HS-27A (cell line): ENCODE data around the gene PHF21A.
A peak's percentile ranks its signal among the peaks of the same experiment; 100 is the strongest.
"Not testable (repeated sequence)": the region's sequence is repeated elsewhere in the genome, so short reads cannot be mapped to it uniquely, and the experiment has no call there.

Source experiments
- DNase-seq: peaks from one replicate; pipeline ENCODE4 v3.0.0-alpha.2; 2012; ENCODE audit warnings: low read depth, missing footprints

PHF21A gene

GRCh38 chr11:45904309-45904915, 216.8 kb downstream of the PHF21A start:
- DNase-seq, result no peak

GRCh38 chr11:45902452-45903380, 218.5 kb downstream of the PHF21A start:
- no peak for DNase-seq

GRCh38 chr11:45901626-45902025, 219.6 kb downstream of the PHF21A start:
- DNase-seq, result no peak

- DNase-seq, result no peak
Observed at GRCh38 chr11:45900916-45901617, 220.2 kb downstream of the PHF21A start.

GRCh38 chr11:45900175-45900800, 221.0 kb downstream of the PHF21A start:
- not testable (repeated sequence) for DNase-seq

- DNase-seq, result peak; percentile 31
Observed at GRCh38 chr11:45899448-45900174, 221.6 kb downstream of the PHF21A start.

- no peak for DNase-seq
Observed at GRCh38 chr11:45899086-45899447, 222.2 kb downstream of the PHF21A start.

- DNase-seq, result no peak
Observed at GRCh38 chr11:45897556-45897955, 223.7 kb downstream of the PHF21A start.

GRCh38 chr11:45896422-45896984, 224.8 kb downstream of the PHF21A start:
- DNase-seq, result no peak

- DNase-seq, result no peak
Observed at GRCh38 chr11:45895553-45896259, 225.5 kb downstream of the PHF21A start.

- no peak for DNase-seq
Observed at GRCh38 chr11:45894555-45895247, 226.6 kb downstream of the PHF21A start.

GRCh38 chr11:45892856-45893255, 228.4 kb downstream of the PHF21A start:
- no peak for DNase-seq

- no peak for DNase-seq
Observed at GRCh38 chr11:45890886-45891550, 230.2 kb downstream of the PHF21A start.

- no peak for DNase-seq
Observed at GRCh38 chr11:45889966-45890365, 231.3 kb downstream of the PHF21A start.

GRCh38 chr11:45889555-45889954, 231.7 kb downstream of the PHF21A start:
- no peak for DNase-seq

GRCh38 chr11:45887587-45887986, 233.7 kb downstream of the PHF21A start:
- no peak for DNase-seq

GRCh38 chr11:45886816-45887520, 234.3 kb downstream of the PHF21A start:
- no peak for DNase-seq

GRCh38 chr11:45885921-45886721, 235.1 kb downstream of the PHF21A start:
- DNase-seq, result no peak
